H1 (cell line): Measurements from ENCODE around the gene ARMC9. TPM values are rescaled to one million over a fixed set of nuclear protein-coding genes. Genes with fewer than 3 reads are reported as not detected.
"Not testable (repeated sequence)": the region's sequence is repeated elsewhere in the genome, so short reads cannot be mapped to it uniquely, and the experiment has no call there.

Experiments
- CTCF ChIA-PET: fragments of 300-600 bp; sonication (Branson Sonifier 250); formaldehyde crosslinking; loops from one replicate; lab custom pipeline; 2021; ENCODE audit not compliant: partially characterized antibody; lab: Charles Lee
- POLR2A ChIA-PET: fragments of 300-600 bp; sonication (Branson Sonifier 250); formaldehyde crosslinking; loops from one replicate; lab custom pipeline; 2021; ENCODE audit warnings: inconsistent platforms; ENCODE audit not compliant: partially characterized antibody; lab: Charles Lee
- DNase-seq, 2 experiments: peaks; one replicate each; pipeline versions ENCODE4 v3.0.0 to v3.0.0-alpha.2; 2010 to 2022; ENCODE audit warnings: low spot score in 2 of 2, low read depth in 1 of 2, mixed read lengths in 1 of 2
- FAIRE-seq: peaks from 2 replicates; lab custom pipeline; 2011; peaks lifted over from hg19 to GRCh38; lab: Jason Lieb, UNC
- H2AFZ ChIP-seq: 2 replicates; pipeline ENCODE4 v1.8.1; 2012; ENCODE audit warnings: low read length, inconsistent platforms
- H2AK5ac ChIP-seq: 2 replicates; pipeline ENCODE4 v1.6.1; 2013; ENCODE audit warnings: low read depth, low read length
- H2BK120ac ChIP-seq: replicated peaks from 2 replicates; pipeline ENCODE3; 2013; ENCODE audit warnings: low read depth, low read length, inconsistent platforms
- H2BK12ac ChIP-seq: 2 replicates; pipeline ENCODE4 v1.6.1; 2013; ENCODE audit warnings: low read depth, low read length
- H2BK15ac ChIP-seq: 2 replicates; pipeline ENCODE4 v1.6.1; 2013; ENCODE audit warnings: low read length
- H2BK20ac ChIP-seq: 2 replicates; pipeline ENCODE4 v1.6.1; 2013; ENCODE audit warnings: low read length
- H2BK5ac ChIP-seq: 2 replicates; pipeline ENCODE4 v1.6.1; 2013; ENCODE audit warnings: low read depth, low read length
- H3K14ac ChIP-seq: 2 replicates; pipeline ENCODE4 v1.6.1; 2013; ENCODE audit warnings: inconsistent platforms; ENCODE audit not compliant: insufficient read length
- H3K18ac ChIP-seq: 2 replicates; pipeline ENCODE4 v1.6.1; 2013; ENCODE audit warnings: low read length; ENCODE audit errors: extremely low read depth
- H3K23ac ChIP-seq: 2 replicates; pipeline ENCODE4 v1.6.1; 2013; ENCODE audit warnings: inconsistent platforms; ENCODE audit not compliant: insufficient read length
- H3K23me2 ChIP-seq: 2 replicates; pipeline ENCODE4 v1.6.1; 2013; ENCODE audit warnings: low read depth, low read length
- H3K27ac ChIP-seq: 2 replicates; pipeline ENCODE4 v1.6.1; 2011; ENCODE audit warnings: low read depth, low read length, inconsistent platforms
- H3K27me3 ChIP-seq, 4 experiments: replicated peaks in 1 of 4; 1 replicate in 1 of 4; 2 replicates in 3 of 4; pipeline versions ENCODE4 v1.6.1 to v1.8.1; 2011 to 2013; ENCODE audit warnings: low read length in 3 of 4, mild to moderate bottlenecking in 3 of 4, inconsistent platforms in 2 of 4, mixed read lengths in 2 of 4, moderate library complexity in 1 of 4; ENCODE audit not compliant: control insufficient read depth in 3 of 4, insufficient read depth in 3 of 4; ENCODE audit errors: extremely low read depth in 1 of 4
- H3K36me3 ChIP-seq, 4 experiments: 2 replicates each; pipeline versions ENCODE4 v1.6.1 to v1.8.1; 2011 to 2013; ENCODE audit warnings: mild to moderate bottlenecking in 4 of 4, low read length in 3 of 4, moderate library complexity in 2 of 4, control low read depth in 1 of 4, inconsistent platforms in 1 of 4; ENCODE audit not compliant: insufficient read depth in 4 of 4, control insufficient read depth in 2 of 4
- H3K4ac ChIP-seq: replicated peaks from 2 replicates; pipeline ENCODE3; 2013; ENCODE audit warnings: low read length, low read depth, mixed read lengths, inconsistent platforms; ENCODE audit not compliant: insufficient read length
- H3K4me1 ChIP-seq, 4 experiments: replicated peaks in 1 of 4; 1 replicate in 1 of 4; 2 replicates in 3 of 4; pipeline versions ENCODE4 v1.6.1 to v1.8.1; 2011 to 2013; ENCODE audit warnings: low read length in 3 of 4, inconsistent platforms in 2 of 4, mixed read lengths in 1 of 4; ENCODE audit not compliant: insufficient read depth in 4 of 4, control insufficient read depth in 3 of 4
- H3K4me2 ChIP-seq, 2 experiments: 2 replicates each; pipeline versions ENCODE4 v1.6.1 to v1.8.1; 2011 to 2013; ENCODE audit warnings: low read depth in 2 of 2, low read length in 2 of 2, control low read depth in 1 of 2, inconsistent platforms in 1 of 2, mild to moderate bottlenecking in 1 of 2; ENCODE audit not compliant: insufficient read depth in 1 of 2
- H3K4me3 ChIP-seq, 4 experiments: fragments of 200-600, 300-600 bp in 1 of 4; sonication (generic), shearing (Covaris generic), sonication (Bioruptor Twin) in 1 of 4; 2 replicates each; pipeline versions ENCODE4 v1.5.1 to v1.8.1; 2011 to 2016; ENCODE audit warnings: low read length in 4 of 4, low read depth in 3 of 4, control low read depth in 2 of 4, inconsistent platforms in 2 of 4, mild to moderate bottlenecking in 2 of 4, mixed read lengths in 1 of 4, moderate library complexity in 1 of 4; ENCODE audit not compliant: insufficient read depth in 2 of 4; ENCODE audit errors: extremely low read depth in 1 of 4
- H3K56ac ChIP-seq: replicated peaks from 2 replicates; pipeline ENCODE3; 2013; ENCODE audit warnings: low read depth, mild to moderate bottlenecking, mixed read lengths, low read length, inconsistent platforms; ENCODE audit not compliant: insufficient read length
- H3K79me1 ChIP-seq: 2 replicates; pipeline ENCODE4 v1.6.1; 2013; ENCODE audit warnings: low read depth, low read length, control low read depth
- H3K79me2 ChIP-seq, 2 experiments: 2 replicates each; pipeline versions ENCODE4 v1.6.1 to v1.8.1; 2012 to 2013; ENCODE audit warnings: low read length in 2 of 2, mild to moderate bottlenecking in 2 of 2, inconsistent platforms in 1 of 2; ENCODE audit not compliant: insufficient read depth in 2 of 2, control insufficient read depth in 1 of 2
- H3K9ac ChIP-seq, 4 experiments: replicated peaks in 1 of 4; 1 replicate in 1 of 4; 2 replicates in 3 of 4; pipeline versions ENCODE4 v1.6.1 to v1.8.1; 2011 to 2013; ENCODE audit warnings: low read depth in 3 of 4, low read length in 3 of 4, control low read depth in 2 of 4, mild to moderate bottlenecking in 2 of 4, moderate library complexity in 2 of 4, inconsistent platforms in 1 of 4; ENCODE audit errors: extremely low read depth in 1 of 4
- H3K9me3 ChIP-seq, 2 experiments: 2 replicates each; pipeline versions ENCODE4 v1.6.1 to v1.8.1; 2012 to 2013; ENCODE audit warnings: mild to moderate bottlenecking in 2 of 2, moderate library complexity in 2 of 2, control low read depth in 1 of 2, inconsistent platforms in 1 of 2, low read depth in 1 of 2, low read length in 1 of 2, mixed read lengths in 1 of 2; ENCODE audit not compliant: insufficient read depth in 2 of 2
- H4K20me1 ChIP-seq, 2 experiments: replicated peaks in 1 of 2; 2 replicates each; pipeline versions ENCODE3 to v1.8.1; 2011 to 2013; ENCODE audit warnings: inconsistent platforms in 2 of 2, low read length in 2 of 2, mild to moderate bottlenecking in 1 of 2; ENCODE audit not compliant: insufficient read depth in 2 of 2, control insufficient read depth in 1 of 2
- H4K5ac ChIP-seq: 2 replicates; pipeline ENCODE4 v1.6.1; 2013; ENCODE audit warnings: low read length, low read depth, mixed read lengths, inconsistent platforms; ENCODE audit not compliant: insufficient read length
- H4K8ac ChIP-seq: 2 replicates; pipeline ENCODE4 v1.8.0; 2013; ENCODE audit warnings: mild to moderate bottlenecking, moderate library complexity, low read length, inconsistent platforms; ENCODE audit not compliant: insufficient read depth; ENCODE audit errors: extremely low read depth
- H4K91ac ChIP-seq: replicated peaks from 2 replicates; pipeline ENCODE3; 2013; ENCODE audit warnings: low read length, mixed read lengths, inconsistent platforms; ENCODE audit not compliant: insufficient read length
- WGBS, 2 experiments: shearing (Covaris generic) in 1 of 2; methylation state at CpG; one replicate each; pipeline versions ENCODE4 v1.1.6 to v1.1.7; 2013 to 2015; ENCODE audit warnings: low lambda C conversion rate in 2 of 2, mixed read lengths in 2 of 2, inconsistent platforms in 1 of 2, low coverage in 1 of 2, missing lambda C conversion rate in 1 of 2; ENCODE audit not compliant: insufficient replicate concordance in 2 of 2, insufficient coverage in 1 of 2, insufficient read length in 1 of 2; ENCODE audit errors: extremely low coverage in 1 of 2, missing lambda C conversion rate in 1 of 2; 5-methylcytosine and 5-hydroxymethylcytosine counted together
- polyA plus RNA-seq, 7 experiments: library from polyadenylated mRNA; depleted of rRNA in 3 of 7; stranded (reverse) in 5 of 7; unstranded in 2 of 7; fragments of >200 nt in 5 of 7; fragments of 200-250 nt in 2 of 7; gene quantifications; 1 replicate in 5 of 7; 2 replicates in 1 of 7; 4 replicates in 1 of 7; pipeline versions ENCODE4 v1.2.1 to v1.2.3, GENCODE V29; 2011 to 2013; ENCODE audit warnings: missing spikeins in 2 of 7, mixed read lengths in 2 of 7
- total RNA-seq: library from RNA; stranded (reverse); fragmentation: NEBNext Ultra II Directional; extraction: Animal tissue kit (Norgen Biotek cat#: 25700); gene quantifications from 2 replicates; pipeline ENCODE4 v1.2.1, GENCODE V29; 2021

ARMC9 gene
- total and polyA plus RNA-seq, 2 of the 8 experiments (the other 6 are each of a cell fraction or from before 2014, with no cell fraction given): 23.2 to 36.1 TPM

GRCh38 chr2:231197196-231197595 is 1.2 kb upstream of the ARMC9 start:
- H3K4me2 ChIP-seq: peak overlapping the region in 1 of 2 experiments; percentile 88; a peak in 1 of 4 replicates
- FAIRE-seq, POLR2A ChIA-PET, H3K9me3 ChIP-seq, H3K4ac ChIP-seq, H3K79me2 ChIP-seq, H2BK120ac ChIP-seq, H2AFZ ChIP-seq, H3K36me3 ChIP-seq, H3K23me2 ChIP-seq, H3K14ac ChIP-seq, H3K79me1 ChIP-seq, H2BK15ac ChIP-seq, H2AK5ac ChIP-seq, H2BK12ac ChIP-seq, H4K5ac ChIP-seq, H4K20me1 ChIP-seq, H3K18ac ChIP-seq, H4K91ac ChIP-seq, H2BK5ac ChIP-seq, H3K4me1 ChIP-seq, H2BK20ac ChIP-seq, H3K9ac ChIP-seq, H4K8ac ChIP-seq, H3K23ac ChIP-seq, DNase-seq, H3K27me3 ChIP-seq, H3K56ac ChIP-seq, H3K27ac ChIP-seq: not testable (repeated sequence)
- 0 out of 8 replicates have a peak overlapping the region, but pooled peaks of 1 of the 4 experiments have one; percentile 79 for H3K4me3 ChIP-seq
- CTCF ChIA-PET: interaction anchor here (0.8 to 1.6 kb wide), 5 partner anchors 13 to 180 kb away, joined by 3 to 9 read pairs (median 3); no protein-coding TSS in a partner anchor
- 82% methylated on average over 7 of the region's 7 CpGs; no CpG with 5 or more reads in 1 of the 2 experiments for WGBS, 2 experiments
